GM19438 (cell line): ENCODE data around the gene PTPRN2.

ENCODE experiments used
- ATAC-seq: cut with Tn5 transposase; IDR thresholded peaks from one replicate; pipeline ENCODE4 v1.9.1; 2021; ENCODE audit warnings: low read depth; ENCODE audit not compliant: unreplicated experiment

The PTPRN2 gene

GRCh38 chr7:157813741-157814661, 773.6 kb downstream of the PTPRN2 start:
- no peak for ATAC-seq

DNA sequence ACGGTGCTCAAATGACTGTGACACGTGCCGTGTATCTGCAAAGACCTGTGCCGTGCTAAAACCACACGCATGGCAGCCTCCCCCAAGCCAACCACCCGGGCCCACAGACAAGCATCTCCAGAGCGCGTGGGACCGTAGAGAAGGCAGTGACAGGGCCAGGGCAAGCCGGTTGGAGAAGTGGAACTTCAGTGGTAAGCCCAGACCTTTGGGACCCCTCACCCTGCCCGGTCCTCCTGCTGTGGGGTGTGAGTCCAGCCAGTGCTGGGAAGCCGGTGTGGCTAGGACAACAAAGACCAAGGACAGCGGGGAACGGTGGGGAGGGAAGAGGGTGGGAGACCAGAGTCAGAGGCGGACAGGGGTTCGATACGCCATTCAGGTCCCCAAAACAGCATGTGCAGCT, 774.6 kb downstream of the PTPRN2 start:
- ATAC-seq, result no peak

DNA sequence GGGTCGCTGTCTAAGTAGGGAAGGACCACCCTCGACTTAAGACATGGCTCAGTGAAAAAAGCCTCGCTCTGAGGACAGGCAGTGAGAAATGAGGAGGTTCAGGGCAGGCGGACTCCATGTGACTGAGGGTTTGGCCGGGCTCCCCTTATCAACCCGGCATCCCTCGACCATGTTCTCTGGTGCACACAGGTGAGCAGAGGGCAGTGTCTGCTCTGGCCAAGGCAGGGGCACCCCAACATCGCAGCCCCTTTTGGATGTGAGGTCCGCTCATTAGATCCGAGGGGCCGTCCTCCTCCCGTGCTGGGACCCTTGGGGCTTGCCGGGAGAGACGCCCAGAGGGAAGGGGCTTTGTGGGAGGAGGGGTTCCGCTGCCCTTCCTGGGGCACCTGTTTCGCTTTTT, 775.7 kb downstream of the PTPRN2 start:
- ATAC-seq, result no peak

- ATAC-seq, result no peak
These were observed 777.5 kb downstream of the PTPRN2 start for GRCh38 chr7:157809863-157810851.

DNA sequence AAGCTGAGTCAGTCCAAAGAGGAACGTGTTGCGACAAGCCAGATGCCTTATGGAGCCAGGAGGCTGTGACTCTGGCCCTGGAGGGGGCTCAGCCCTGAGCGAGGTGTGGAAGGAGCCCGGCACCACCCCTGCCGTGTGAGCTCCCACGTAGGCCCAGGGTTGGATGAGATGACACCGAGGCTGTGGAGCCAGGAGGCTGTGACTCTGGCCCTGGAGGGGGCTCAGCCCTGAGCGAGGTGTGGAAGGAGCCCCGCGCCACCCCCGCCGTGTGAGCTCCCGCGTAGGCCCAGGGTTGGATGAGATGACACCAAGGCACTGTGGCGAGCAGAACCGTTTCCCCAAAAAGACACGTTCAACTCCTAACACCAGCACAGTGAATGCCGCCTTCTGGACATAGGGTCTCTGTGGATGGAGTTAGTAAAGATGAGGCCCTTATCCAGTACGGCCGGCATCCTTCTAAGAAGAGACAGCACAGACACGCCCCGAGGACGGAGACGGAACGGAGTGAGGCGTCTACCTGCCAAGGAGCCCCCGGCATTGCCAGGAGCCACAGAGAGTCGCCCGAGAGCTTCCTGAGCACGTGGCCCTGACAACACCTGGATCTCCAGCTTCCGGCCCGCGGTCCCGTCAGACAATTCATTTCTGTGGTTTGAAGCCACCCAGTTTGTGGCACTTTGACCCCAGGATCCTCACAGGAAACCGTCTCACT, 778.3 kb downstream of the PTPRN2 start:
- no peak for ATAC-seq

DNA sequence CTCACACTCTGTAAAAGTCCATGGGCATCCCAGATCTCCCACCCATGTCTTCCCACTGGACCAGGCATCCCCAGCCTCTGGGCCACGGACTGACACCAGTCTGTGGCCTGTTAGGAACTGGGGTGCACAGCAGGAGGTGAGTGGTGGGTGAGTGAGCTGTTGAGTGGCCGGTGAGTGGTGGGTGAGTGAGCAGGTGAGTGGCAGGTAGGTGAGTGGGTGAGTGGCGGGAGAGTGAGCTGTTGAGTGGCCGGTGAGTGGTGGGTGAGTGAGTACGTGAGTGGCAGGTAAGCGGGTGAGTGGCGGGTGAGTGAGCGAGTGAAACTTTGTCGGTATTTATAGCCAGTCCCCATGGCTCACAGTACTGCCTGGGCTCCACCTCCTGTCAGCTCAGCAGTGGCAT, 779.6 kb downstream of the PTPRN2 start:
- no peak for ATAC-seq

- no peak for ATAC-seq
These were observed 780.1 kb downstream of the PTPRN2 start for GRCh38 chr7:157807510-157807909.

DNA sequence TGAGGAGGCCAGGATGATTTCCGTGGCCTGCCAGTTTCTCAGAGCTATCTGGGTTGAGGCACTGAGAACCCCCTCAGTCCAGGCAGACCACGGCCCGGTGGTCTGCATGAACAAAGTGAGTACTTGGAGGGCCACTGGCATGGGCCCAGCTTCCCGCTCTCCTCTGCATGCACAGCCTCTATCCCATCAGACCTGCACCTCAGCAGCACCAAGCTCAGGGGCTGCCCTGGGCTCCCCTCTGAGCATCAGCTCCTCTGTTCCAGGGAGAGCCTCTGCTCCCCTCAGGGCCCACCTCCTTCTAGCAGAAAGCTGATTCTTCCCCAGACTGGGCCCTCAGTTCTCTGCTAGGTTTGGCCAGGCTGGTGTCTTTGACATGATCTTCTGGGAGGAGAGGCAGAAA, 780.9 kb downstream of the PTPRN2 start:
- ATAC-seq, result no peak

DNA sequence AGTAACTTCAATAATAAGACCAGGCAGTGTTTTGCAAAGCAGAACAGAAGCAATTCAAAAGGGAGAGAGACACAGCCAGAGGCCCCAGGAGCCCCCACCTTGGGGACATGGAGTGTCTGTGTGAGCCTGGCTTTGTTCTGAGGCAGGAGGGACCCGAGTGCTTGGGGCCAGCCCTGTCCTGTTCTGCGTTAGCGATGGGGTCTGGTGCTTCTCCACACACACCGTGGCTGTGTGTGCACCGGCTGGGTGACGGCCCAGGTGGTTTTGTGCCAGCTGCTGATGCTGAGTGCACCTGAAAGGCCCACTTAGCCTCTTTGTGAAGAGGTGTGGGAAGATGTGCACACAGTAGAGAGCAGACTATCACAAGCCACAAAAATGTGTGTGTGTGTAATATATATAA, 781.9 kb downstream of the PTPRN2 start:
- ATAC-seq, result no peak

GRCh38 chr7:157803906-157804305, 783.7 kb downstream of the PTPRN2 start:
- no peak for ATAC-seq

DNA sequence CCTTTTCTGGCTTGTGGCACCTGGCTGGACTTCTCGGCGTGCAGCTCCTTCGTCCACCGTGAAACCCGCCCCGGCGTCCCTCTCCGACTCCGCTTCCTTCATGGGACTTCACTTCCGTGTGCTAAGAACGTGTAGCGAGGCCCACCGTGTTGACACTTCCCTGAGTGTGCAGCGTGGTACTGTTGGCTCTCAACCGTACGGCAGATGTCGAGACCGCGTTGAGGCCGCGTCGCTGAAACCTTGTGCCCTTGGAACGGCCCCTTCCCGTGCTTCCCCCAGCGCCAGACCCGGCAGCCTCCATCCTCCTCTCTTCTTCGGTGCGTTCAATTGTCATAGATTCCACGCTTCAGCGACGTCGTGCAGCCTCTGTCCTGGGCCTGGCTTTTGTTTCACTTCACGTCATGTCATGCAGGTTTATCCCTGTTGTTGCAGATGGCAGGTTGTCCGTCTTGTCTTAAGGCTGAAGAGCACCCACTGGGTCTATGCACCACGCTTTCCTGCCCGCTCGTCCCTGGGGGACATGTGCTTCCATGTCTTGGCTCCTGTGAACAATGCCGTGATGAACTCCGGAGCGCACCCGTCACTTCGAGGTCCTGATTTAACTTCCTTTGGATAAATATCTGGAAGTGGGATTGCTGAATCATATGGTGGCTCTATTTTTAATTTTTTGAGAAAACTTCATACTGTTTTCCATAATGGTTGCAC, 785.5 kb downstream of the PTPRN2 start:
- no peak for ATAC-seq

- no peak for ATAC-seq
These were observed 786.5 kb downstream of the PTPRN2 start for GRCh38 chr7:157801113-157801512.

DNA sequence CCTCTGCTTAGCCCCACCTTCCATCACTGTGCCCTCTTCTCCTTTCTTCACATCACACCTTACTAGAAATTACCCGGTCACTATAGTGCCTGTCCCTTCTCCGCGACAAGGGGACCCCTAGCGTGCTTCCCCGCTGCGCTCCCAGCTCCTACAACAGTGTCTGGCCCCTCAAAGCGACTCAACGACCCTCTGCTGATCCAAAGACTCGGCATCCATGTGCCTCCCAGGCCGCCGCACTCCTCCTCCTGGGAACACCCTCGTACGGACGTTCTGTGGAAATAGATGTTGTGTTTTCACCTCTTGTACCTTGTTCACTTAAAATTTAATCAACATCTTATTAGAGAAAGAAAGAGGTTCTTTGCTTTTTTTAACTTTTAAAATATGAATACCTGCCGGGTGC, 787.3 kb downstream of the PTPRN2 start:
- no peak for ATAC-seq

DNA sequence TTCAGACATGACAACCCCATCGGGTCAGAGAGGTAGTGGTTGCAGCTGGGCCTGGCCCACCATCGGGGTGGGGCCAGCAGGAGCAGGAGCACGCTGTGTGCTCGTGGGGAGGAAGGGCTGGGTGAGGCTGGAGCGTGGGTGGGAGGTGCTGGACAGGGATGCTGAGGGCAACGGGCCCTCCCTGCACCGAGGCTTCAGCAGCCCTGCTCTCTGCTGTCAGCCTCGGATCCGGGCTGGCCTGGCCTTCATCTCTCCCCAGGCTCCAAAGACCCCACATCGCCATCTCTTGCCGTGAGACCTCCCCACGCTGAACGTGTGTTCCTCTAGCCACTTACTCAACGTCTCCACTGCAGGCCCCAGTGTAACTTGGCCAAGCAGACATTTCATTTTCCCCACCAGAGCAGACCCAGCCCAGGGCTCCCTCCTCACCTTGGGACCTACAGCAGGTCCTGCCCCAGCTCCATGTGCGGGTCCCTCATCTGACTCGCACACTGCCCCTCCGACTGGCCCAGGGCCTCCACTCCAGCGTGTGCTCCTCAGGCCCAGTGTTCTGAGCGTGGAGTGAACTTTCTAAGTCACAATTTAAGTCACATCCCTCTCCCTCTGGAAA, 788.4 kb downstream of the PTPRN2 start:
- no peak for ATAC-seq

DNA sequence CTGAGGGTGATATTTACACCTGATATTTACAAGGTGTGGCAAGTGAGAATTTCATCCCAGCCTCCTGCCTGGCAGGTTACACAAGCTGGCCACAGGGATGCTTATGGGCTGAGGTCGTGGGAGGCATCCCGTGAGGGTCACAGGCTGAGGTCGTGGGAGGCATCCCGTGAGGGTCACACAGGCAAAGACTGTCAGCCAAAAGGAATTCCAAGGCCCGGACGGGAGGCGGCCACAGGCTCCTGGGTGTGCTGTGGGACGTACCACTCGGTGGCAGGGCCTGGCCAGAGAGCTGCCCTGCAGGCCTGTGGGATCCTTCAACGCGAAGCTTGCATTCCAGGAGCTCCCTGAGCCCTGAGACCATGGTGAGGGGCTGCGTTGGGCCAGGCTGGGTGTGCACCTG, 790.3 kb downstream of the PTPRN2 start:
- ATAC-seq, result no peak

DNA sequence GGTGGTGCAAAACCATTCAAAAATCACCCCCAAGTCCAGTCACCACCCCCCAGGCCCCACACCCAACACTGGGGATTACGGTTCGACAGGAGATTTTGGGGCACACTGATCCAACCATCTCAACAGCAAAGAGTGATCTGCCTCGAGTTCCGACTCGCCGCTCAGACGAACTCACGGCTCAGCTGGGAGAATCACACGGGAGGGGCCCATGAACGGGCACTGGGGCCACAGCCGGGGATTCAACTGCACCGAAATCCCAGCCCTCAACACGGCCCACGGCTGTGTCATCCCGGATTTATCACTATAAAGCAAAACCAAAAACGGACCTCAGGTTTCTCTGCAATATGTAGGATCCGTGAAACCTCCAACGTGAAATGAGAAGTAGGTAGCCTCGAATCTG, 790.8 kb downstream of the PTPRN2 start:
- no peak for ATAC-seq

DNA sequence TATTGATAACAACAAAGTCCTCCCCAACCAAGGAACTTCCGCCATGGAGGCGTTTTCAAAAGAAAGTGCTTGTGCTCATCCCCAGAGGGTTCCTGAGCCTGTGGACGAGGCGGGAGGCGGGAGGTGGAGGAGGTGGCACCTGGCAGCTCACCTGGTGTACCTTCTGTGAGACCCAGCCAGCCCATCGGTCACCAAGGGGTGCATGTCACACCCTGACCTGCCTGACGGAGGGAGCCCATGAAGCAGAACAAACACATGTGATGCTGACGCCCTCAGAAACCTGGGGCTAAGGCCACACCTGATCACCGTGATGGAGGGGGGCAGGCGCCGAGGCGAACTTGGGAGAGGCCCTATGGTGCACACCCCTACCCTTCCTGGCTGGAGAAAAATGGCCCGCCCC, 792.0 kb downstream of the PTPRN2 start:
- ATAC-seq, result no peak

DNA sequence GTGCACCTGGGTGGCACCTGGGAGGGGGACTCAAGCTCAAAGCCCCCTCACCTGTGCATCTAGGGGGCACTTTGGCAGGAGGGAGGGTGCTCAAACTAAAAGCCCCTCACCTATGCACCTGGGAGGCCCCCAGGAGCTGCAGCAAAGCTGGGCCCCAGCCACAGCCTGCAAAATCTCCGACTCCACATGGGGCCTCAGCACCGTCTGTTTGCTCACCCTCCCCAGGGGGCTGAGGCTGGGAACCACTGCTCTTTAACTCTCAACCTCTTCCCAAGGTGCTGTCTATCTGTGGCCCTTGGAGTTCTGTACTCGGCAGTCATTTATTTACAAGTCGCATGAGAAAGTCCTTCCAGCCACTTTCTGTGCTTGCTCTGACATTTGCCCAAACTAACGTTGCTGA, 792.4 kb downstream of the PTPRN2 start:
- no peak for ATAC-seq

GRCh38 chr7:157794746-157795065, 792.9 kb downstream of the PTPRN2 start:
- ATAC-seq, result no peak
